Prostate gland (tissue), 2 donors: ENCODE results near the gene LDLR.

Experiments used
- POLR2A ChIP-seq: fragments of 450-650 bp; IDR thresholded peaks from one replicate; pipeline ENCODE4 v1.6.1; 2016; ENCODE audit warnings: antibody characterized with exemption, mild to moderate bottlenecking
- TF ChIP-seq, protein P1 (sequence below), 4 experiments: fragments of 200-600 bp in 2 of 4; fragments of 450-650 bp in 2 of 4; sonication (generic) in 2 of 4; IDR thresholded peaks; 1 replicate in 3 of 4; 2 replicates in 1 of 4; pipeline ENCODE4 v1.5.1; 2016 to 2019; ENCODE audit warnings: antibody characterized with exemption in 4 of 4, mild to moderate bottlenecking in 2 of 4, moderate library complexity in 2 of 4

DNA sequence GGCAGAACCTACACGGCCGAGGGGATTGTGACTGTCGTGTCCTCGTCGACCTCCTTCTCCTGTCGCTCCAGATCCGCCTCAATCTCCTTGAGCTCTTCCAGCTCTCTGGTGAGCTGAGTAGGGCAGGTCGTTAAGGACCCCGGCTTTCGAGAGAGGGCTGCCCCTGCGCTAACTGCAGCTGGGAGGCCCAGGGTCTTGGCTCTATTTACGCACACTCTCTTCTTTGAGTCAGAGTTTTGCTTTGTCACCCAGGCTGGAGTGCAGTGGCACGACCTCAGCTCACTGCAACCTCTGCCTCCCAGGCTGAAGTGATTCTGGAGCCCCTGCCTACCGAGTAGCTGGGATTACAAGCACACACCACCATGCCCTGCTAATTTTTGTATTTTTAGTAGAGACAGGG is 58.7 kb downstream of the LDLR start:
- no peak for TF ChIP-seq POLR2A
- TF ChIP-seq, protein P1, sequence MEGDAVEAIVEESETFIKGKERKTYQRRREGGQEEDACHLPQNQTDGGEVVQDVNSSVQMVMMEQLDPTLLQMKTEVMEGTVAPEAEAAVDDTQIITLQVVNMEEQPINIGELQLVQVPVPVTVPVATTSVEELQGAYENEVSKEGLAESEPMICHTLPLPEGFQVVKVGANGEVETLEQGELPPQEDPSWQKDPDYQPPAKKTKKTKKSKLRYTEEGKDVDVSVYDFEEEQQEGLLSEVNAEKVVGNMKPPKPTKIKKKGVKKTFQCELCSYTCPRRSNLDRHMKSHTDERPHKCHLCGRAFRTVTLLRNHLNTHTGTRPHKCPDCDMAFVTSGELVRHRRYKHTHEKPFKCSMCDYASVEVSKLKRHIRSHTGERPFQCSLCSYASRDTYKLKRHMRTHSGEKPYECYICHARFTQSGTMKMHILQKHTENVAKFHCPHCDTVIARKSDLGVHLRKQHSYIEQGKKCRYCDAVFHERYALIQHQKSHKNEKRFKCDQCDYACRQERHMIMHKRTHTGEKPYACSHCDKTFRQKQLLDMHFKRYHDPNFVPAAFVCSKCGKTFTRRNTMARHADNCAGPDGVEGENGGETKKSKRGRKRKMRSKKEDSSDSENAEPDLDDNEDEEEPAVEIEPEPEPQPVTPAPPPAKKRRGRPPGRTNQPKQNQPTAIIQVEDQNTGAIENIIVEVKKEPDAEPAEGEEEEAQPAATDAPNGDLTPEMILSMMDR (IDR thresholded peaks at IDR 0.05): no peak
